ENCODE results near the gene UBE4B. TPM values are rescaled to one million over a fixed set of nuclear protein-coding genes. Genes with fewer than 3 reads are reported as not detected.

Gene UBE4B
- total RNA-seq, 4 donors from 2014 or later = 31.2 to 48.6 (median 44.0) TPM

- no peak for DNase-seq (ENCODE audit: low spot score in 2 of 2)
- H3K27ac ChIP-seq = no peak overlapping the region
- TF ChIP-seq EP300 (IDR thresholded peaks at IDR 0.05) = no peak
- TF ChIP-seq POLR2A (IDR thresholded peaks at IDR 0.05) = no peak
- no peak for TF ChIP-seq CTCF (IDR thresholded peaks at IDR 0.05)
- peaks cover 0 to 50% (median 13%) of the 10 kb centered on the region in 4 donors for H3K4me1 ChIP-seq
- H3K4me3 ChIP-seq = no peak overlapping the region
- peaks cover 0 to 13% (median 0%) of the 10 kb centered on the region in 3 donors for H3K36me3 ChIP-seq
- 89 to 96% methylated on average over 5 of the region's 5 CpGs for WGBS, 2 donors
- no peaks in the 10 kb centered on the region for H3K9me3 ChIP-seq
- H3K27me3 ChIP-seq = no peaks in the 10 kb centered on the region
These were observed 28.5 kb downstream of the UBE4B start for GRCh38 chr1:10061276-10061675.

- no peak for DNase-seq (ENCODE audit: low spot score in 2 of 2)
- Histone ChIP-seq H3K4me1 (peaks cover 0 to 57% (median 23%) of the 10 kb centered on the region in 4 donors), H3K4me3 (no peak overlapping the region)
These were observed 31.1 kb downstream of the UBE4B start for GRCh38 chr1:10063878-10064277.

GRCh38 chr1:10064416-10065343, 31.9 kb downstream of the UBE4B start:
- Histone ChIP-seq H3K27ac (peak overlapping the region; percentile 40 to 93 (median 82)), H3K27me3 (no peaks in the 10 kb centered on the region), H3K4me3 (no peak overlapping the region), H3K4me1 (peaks cover 0 to 50% (median 23%) of the 10 kb centered on the region in 4 donors), H3K36me3 (no peaks in the 10 kb centered on the region), H3K9me3 (no peaks in the 10 kb centered on the region)
- TF ChIP-seq CTCF (IDR thresholded peaks at IDR 0.05) (no peak), EP300 (IDR thresholded peaks at IDR 0.05) (no peak), POLR2A (IDR thresholded peaks at IDR 0.05) (no peak)
- WGBS, 2 donors = 83 to 90% methylated on average over 8 of the region's 8 CpGs
- no peak for DNase-seq (ENCODE audit: low spot score in 2 of 2)

More at GRCh38 chr1:10063878-10064277, 31.1 kb downstream of the UBE4B start:
- H3K27ac ChIP-seq = peak overlapping the region in 1 of 4 donors; percentile 88
- no peak for TF ChIP-seq EP300 (IDR thresholded peaks at IDR 0.05)
- no peak for TF ChIP-seq POLR2A (IDR thresholded peaks at IDR 0.05)
- TF ChIP-seq CTCF (IDR thresholded peaks at IDR 0.05) = no peak
- H3K36me3 ChIP-seq = peaks cover 0 to 7% (median 0%) of the 10 kb centered on the region in 3 donors
- no peaks in the 10 kb centered on the region for H3K27me3 ChIP-seq
- 86 to 88% methylated on average over 7 of the region's 7 CpGs for WGBS, 2 donors
- H3K9me3 ChIP-seq = no peaks in the 10 kb centered on the region

GRCh38 chr1:10065344-10065685, 32.6 kb downstream of the UBE4B start:
- Histone ChIP-seq H3K27me3 (no peaks in the 10 kb centered on the region), H3K4me1 (peaks cover 0 to 50% (median 23%) of the 10 kb centered on the region in 4 donors), H3K4me3 (no peak overlapping the region), H3K9me3 (no peaks in the 10 kb centered on the region), H3K27ac (peak overlapping the region; percentile 40 to 93 (median 82)), H3K36me3 (no peaks in the 10 kb centered on the region)
- no peak for TF ChIP-seq CTCF (IDR thresholded peaks at IDR 0.05)
- TF ChIP-seq POLR2A (IDR thresholded peaks at IDR 0.05) = no peak
- peak in 1 of 2 donors; percentile 80 for TF ChIP-seq EP300 (IDR thresholded peaks at IDR 0.05)
- WGBS, 2 donors = 24 to 32% methylated on average over 7 of the region's 7 CpGs
- no peak for DNase-seq (ENCODE audit: low spot score in 2 of 2)

- Histone ChIP-seq H3K36me3 (no peaks in the 10 kb centered on the region), H3K27ac (peak overlapping the region; percentile 70 to 93 (median 82)), H3K4me3 (no peak overlapping the region), H3K4me1 (peaks cover 0 to 50% (median 23%) of the 10 kb centered on the region in 4 donors), H3K9me3 (no peaks in the 10 kb centered on the region), H3K27me3 (no peaks in the 10 kb centered on the region)
- TF ChIP-seq CTCF (IDR thresholded peaks at IDR 0.05) (no peak), POLR2A (IDR thresholded peaks at IDR 0.05) (no peak), EP300 (IDR thresholded peaks at IDR 0.05) (no peak)
- WGBS, 2 donors = 42 to 54% methylated on average over 3 of the region's 3 CpGs
- DNase-seq (ENCODE audit: low spot score in 2 of 2) = no peak
These were observed 33.0 kb downstream of the UBE4B start for GRCh38 chr1:10065760-10066159.
